ENCODE data around the gene ZFP57.

DNA sequence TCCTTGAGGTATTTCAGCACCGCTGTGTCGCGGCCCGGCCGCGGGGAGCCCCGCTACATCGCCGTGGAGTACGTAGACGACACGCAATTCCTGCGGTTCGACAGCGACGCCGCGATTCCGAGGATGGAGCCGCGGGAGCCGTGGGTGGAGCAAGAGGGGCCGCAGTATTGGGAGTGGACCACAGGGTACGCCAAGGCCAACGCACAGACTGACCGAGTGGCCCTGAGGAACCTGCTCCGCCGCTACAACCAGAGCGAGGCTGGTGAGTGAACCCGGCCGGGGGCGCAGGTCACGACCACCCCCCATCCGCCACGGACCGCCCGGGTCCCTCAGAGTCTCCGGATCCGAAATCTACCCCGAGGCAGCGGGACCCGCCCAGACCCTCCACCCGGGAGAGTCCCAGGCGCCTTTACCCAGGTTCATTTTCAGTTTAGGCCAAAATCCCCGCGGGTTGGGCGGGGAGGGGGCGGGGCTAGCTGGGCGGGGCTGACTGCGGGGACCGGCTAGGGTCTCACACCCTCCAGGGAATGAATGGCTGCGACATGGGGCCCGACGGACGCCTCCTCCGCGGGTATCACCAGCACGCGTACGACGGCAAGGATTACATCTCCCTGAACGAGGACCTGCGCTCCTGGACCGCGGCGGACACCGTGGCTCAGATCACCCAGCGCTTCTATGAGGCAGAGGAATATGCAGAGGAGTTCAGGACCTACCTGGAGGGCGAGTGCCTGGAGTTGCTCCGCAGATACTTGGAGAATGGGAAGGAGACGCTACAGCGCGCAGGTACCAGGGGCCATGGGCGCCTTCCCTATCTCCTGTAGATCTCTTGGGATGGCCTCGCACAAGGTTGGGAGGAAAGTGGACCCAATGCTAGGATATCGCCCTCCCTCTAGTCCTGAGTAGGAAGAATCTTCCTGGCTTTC lies 43.0 kb upstream of the ZFP57 start:
- no peak for TF ChIP-seq POLR2A (IDR thresholded peaks at IDR 0.05; ENCODE audit: low read depth)
- TF ChIP-seq, protein P1, sequence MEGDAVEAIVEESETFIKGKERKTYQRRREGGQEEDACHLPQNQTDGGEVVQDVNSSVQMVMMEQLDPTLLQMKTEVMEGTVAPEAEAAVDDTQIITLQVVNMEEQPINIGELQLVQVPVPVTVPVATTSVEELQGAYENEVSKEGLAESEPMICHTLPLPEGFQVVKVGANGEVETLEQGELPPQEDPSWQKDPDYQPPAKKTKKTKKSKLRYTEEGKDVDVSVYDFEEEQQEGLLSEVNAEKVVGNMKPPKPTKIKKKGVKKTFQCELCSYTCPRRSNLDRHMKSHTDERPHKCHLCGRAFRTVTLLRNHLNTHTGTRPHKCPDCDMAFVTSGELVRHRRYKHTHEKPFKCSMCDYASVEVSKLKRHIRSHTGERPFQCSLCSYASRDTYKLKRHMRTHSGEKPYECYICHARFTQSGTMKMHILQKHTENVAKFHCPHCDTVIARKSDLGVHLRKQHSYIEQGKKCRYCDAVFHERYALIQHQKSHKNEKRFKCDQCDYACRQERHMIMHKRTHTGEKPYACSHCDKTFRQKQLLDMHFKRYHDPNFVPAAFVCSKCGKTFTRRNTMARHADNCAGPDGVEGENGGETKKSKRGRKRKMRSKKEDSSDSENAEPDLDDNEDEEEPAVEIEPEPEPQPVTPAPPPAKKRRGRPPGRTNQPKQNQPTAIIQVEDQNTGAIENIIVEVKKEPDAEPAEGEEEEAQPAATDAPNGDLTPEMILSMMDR (IDR thresholded peaks at IDR 0.05), result no peak

Measured in esophagus muscularis mucosa (tissue), 3 donors.